Midbrain (tissue), 1 donor: ENCODE results near the gene USP9X.
A peak's percentile ranks its signal among the peaks of the same experiment; 100 is the strongest.
"Not testable (repeated sequence)": the region's sequence is repeated elsewhere in the genome, so short reads cannot be mapped to it uniquely, and the experiment has no call there.

Experiments
- DNase-seq: peaks from one replicate; lab custom pipeline; 2025; lab: John Stamatoyannopoulos, UW

USP9X gene

DNA sequence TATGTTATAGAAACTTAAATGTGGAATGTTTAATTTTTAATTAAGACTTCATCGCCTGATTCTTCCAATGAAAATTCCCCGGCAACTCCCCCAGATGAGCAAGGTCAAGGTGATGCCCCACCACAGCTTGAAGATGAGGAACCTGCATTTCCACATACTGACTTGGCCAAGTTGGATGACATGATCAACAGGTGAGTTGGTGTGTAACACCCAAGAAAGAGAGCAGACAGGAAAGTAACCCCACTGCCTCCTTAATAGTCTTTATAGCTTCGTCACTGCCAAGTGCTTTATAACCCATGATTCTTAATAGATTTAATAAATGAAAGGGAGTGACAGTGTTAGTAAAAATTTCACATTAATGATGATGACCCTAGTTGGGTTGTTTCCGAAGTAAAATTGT is 43.7 kb downstream of the USP9X start:
- no peak for DNase-seq

DNA sequence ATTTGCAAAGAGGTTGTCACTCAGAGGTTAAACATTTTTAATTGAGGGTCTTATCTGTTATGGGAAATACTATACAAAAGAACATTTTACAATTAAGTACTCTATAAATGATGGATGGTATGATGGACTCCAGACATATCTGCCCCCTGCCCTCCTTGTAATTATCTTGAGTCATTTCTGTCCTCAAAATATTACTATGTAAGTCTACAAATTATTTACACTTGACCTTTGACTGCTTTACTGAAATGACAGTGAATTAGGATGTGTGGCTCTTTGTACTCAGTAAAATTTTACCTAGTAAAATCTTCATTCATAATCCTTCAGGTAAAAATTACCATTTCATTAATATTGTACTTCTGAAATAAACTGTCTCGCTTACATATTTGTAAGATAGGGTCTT is 46.5 kb downstream of the USP9X start:
- no peak for DNase-seq

DNA sequence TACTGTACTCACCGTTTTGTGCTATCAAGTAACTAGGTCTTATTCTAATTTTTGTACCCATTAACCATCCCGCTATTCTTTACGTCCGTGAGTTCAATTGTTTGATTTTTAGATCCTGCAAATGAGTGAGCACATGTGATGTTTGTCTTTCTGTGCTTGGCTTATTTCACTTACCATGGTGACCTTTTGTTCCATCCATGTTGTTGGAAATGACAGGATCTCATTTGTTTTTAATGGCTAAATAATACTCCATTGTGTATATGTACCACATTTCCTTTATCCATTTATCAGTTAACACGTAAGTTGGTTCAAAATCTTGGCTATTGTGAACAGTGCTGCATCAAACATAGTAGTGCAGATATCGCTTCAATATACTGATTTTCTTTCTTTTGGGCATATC is 48.3 kb downstream of the USP9X start:
- no peak for DNase-seq

DNA sequence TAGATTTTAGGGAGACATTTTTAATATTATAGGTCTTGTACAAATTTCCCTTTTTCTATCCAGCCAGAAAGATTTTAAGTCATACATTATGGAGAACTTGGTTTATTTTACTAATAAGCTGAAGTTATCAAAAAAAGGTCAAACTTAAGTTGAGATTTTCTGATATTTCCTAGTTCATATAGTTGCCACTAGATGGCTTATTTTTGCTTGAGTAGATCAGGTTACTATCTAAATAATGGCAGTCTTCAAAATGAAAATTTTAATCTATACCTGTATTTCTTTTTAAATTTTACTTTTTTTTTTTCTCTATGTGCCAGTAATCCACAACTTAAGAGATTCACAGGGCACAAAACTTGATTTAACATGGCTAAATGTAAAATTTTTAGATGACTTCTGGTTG is 52.3 kb downstream of the USP9X start:
- no peak for DNase-seq

DNA sequence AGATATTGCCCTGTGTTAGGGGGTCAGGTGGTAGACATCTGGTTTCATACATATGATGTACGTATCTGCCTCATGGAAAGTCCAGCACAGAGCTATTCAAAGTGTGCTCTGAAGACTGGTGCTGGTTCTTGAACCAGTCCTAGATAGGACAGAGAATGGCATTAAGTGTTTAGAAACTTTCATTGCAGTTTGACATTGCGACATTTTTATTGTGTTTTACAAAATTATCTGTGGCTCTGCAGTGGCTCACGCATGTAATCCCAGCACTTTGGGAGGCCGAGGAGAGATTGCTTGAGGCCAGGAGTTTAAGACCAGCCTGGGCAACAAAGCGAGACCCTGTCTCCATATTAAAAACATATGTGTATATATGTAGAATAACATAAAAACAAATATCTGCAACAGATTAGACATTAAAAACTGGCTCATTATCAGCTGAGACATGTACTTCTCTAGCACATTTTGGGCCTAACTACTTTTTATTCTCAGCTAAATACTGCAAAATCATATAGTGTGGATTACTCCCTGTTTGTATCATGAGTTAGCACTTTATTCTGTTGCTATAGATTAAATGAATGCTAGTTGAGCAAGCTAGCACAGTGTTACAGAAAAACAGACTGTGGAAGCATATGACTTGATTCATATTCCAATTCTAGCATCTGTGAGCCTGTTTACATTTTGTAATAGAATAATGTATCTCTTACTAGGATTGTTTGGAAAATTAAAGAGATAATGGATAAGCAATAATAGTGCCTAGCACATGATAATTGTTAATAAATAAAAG is 57.1 kb downstream of the USP9X start:
- no peak for DNase-seq

DNA sequence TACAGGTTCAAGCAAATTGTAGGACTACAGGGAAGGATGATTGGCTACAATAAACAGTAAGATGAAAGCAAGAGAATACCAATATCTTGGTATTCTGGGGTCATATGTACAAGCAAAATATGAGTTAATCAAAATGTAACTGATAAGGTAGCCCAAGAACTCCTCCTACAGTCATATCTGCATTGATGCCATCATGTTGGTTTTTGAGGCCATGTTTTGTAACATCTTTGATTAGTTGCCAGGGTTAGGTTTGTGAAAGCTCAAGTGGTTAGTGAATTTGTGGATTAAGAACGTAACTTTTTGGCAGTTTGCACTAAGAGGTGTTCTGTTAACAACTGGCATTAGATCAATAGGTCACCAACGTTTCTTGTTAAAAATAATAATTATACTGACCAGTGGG is 59.6 kb downstream of the USP9X start:
- DNase-seq: no peak

DNA sequence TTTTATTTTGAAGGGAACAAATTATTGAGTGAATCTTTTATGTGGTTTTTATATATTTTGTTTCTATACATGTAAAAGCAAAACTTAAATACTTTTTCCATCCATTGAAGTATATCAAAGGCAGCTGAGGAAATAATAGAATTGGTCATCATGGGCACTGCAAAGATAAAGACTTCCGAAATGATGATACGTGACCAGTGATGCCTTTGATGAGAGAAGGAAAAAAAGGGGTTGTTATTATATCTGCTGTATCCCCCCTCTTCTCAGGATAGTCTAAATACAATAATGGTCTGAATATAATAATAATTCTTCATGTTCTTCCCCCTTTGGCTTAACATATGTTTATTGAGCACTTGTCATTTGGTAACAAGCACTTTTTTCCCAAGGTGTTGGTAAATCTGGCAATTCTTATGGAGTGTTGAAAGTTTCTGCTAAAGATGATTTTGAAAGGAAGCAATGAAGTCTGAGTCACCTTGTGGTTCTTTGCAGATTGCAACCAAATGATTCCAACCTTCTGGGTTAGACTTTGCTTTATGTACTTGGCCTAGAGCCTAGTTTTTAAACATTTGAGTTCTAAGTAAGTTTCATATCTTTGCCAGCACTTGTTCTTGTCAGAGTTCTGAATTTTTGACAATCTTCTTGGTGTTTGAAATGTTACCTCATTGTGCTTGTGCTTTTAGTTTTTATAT is 60.8 kb downstream of the USP9X start:
- no peak for DNase-seq

DNA sequence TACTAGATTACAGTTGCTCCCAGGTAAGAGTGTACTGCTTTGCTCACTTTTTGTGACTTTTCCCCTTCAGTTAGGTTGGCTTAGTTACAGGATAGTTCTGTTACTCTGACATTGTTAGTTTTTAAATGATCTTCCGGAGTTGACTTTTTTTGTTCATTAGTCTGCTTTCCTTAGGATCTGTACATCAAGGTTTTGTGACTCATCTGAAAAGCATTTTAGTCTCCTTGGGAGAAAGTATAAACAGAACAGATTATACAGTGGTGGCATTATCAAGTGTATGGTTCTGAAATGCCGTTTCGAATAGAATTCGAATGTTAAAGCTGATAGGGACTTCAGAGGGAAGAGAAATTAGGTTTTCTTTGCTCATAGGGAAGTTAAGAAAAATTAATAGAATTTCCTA is 63.3 kb downstream of the USP9X start:
- no peak for DNase-seq

DNA sequence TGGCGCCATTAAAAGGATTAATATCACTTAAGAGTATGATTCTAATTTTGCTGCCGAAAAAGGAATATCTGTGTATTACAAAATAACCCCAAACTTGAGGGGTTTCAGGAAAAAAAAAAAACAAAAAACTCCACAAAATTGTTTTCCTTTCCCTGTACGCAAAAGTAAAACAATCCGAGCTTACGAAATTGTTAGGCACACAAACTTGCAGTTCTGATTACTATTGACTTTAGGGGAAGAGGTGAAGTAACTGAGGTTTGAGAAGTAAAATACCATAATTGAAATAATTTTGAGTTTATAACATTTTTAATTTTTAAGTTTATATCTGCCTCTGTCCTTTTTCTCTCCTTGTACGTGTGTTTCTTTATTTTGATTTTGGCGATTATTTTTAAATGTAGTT is 64.8 kb downstream of the USP9X start:
- no peak for DNase-seq

DNA sequence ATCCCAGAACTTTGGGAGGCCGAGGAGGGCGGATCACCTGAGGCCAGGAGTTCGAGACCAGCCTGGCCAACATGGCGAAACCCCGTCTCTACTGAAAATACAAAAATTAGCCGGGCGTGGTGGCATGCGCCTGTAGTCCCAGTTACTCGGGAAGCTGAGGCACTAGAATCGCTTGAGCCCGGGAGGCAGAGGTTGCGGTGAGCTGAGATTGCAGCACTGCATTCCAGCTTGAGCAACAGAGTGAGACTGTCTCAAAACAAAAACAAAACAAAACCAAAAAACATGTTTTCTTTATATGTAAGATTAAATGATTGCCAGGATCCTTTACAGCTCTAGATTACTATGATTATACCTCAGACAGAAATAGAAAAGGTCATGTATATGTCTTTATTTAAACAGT is 66.5 kb downstream of the USP9X start:
- not testable (repeated sequence) for DNase-seq

DNA sequence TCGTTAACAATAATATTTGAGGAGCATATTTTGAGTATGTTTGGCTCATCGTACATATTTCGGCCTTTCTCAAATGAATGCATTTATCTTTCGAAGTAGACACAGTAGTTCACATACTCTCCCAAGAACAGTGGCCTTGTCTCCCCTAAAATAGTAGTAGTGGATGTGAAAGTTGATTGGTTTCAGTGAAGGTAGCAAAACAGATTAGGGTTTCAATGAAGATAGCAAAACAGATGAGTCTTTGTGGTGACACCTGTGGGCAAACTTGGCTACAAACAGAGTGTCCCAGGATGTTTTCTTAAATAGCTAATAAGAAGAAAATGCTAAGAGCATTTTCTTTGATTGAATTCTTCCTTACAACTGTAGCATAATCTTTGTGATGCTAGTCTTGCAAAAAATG is 67.0 kb downstream of the USP9X start:
- DNase-seq: no peak

DNA sequence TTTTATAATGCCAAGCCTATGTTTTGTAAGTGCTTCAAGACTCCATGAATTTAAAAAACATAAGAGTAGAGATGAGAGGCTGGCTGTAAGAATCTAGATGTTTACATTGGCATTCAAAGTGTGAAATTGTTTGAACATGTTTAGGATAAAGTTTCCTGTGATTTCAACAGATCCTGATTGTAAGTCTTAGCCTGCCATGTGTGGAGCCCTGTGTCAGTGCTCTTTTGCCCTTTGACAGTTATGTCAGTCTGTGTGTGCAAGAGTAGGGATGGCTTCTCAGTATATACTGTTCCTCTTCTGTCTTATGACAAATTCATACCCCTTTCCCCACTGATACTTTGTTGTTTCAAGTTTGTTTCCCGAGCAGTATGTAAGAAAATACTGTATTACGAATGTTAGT is 68.2 kb downstream of the USP9X start:
- DNase-seq: no peak

DNA sequence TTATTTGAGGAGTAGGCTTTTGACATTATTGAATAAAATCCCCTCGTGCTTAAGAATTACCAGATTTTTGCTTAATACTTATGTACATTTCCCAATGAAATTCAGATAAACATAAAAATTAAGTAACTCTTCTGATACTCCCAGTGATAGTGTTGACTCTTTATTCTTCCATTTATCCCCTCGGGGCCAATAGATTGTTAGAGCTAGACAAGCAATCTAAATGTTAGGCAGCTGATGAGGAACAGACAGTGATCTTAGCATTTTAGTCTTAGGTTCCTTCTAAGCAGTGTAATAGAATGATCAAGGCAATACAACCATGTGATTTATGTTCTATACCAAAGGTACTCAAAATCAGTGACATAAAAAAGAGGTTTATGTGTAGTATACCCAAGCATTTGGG is 68.7 kb downstream of the USP9X start:
- DNase-seq: no peak

DNA sequence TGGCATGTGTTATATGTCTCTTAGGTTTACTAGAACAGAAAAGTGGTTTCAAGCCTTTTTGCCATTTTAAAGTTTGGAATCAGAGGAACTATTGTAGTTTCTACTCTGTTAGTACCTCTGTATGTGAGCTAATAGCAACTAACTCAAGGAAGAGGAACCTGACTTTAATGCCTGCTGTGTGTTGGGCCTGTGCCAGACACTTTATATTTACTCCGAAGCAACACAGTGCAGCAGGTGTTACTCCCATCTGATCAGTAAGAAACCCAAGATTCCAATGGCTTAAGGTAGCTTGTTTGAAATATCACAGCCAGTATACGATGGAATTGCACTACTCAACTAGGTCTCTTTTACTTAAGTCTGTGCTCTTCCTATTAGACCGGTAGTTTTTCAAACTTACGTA is 79.2 kb downstream of the USP9X start:
- DNase-seq: no peak

DNA sequence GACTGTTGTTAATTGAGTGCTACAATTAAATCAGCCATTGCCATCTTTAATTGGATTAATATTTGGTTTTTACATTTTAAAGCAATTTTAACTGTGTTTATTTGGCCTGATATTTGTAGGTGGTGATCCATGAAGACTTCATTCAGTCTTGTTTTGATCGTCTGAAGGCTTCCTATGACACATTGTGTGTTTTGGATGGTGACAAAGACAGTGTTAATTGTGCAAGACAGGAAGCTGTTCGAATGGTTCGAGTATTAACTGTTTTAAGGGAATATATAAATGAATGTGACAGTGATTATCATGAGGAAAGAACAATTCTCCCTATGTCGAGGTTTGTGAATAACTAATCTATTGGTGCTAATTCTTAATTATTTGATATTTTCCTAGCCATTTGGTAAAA is 82.6 kb downstream of the USP9X start:
- DNase-seq: no peak

DNA sequence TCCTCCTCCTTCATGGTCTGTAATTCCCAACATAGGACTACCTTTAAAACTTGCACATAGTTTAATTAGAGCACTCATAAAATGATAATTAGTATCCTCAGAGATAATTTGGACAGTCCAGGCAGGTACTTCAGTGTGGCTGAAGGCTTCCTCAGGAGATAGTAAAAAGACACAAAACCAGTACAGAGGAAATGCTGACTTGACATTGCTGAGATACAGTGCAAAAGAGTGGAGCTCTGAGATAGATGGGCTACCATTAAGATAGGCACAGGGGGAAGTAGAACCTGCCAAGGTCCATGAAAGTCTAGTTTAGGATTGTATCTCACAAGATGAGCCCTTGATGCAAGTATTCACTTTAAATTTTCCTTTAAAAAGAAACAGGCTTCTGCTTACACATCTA is 91.0 kb downstream of the USP9X start:
- DNase-seq: no peak

DNA sequence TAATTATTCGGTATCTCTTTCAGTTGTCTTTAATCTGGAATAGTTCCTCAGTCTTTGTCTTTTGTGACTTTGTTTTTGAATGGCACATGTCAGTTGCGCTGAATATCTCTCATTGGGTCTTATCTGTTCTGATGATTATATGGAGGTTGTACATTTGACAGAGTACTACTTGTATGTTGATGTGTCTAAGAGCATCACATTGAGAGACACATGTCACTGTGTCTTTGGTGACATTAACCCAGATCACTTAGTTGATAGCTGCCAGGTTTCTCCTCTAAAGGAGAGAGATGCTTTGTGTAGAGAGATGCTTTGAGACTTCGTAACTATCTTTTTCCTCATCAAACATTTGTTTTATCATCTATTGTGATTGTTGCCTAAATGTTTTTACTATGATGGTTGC is 92.1 kb downstream of the USP9X start:
- DNase-seq: no peak

DNA sequence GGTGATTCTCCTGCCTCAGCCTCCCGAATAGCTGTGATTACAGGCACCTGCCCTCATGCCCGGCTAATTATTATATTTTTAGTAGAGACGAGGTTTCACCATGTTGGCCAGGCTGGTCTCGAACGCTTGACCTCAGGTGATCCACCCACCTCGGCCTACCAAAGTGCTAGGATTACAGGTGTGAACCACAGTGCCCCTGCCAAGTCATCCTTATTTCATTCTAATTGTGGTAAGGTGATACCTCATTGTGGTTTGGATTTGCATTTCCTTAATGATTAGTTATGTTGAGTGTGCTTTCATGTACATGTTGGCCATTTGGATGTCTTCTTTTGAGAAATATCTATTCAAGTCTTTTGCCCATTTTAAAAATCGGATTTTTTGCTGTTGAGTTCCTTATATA is 93.0 kb downstream of the USP9X start:
- DNase-seq: no peak

DNA sequence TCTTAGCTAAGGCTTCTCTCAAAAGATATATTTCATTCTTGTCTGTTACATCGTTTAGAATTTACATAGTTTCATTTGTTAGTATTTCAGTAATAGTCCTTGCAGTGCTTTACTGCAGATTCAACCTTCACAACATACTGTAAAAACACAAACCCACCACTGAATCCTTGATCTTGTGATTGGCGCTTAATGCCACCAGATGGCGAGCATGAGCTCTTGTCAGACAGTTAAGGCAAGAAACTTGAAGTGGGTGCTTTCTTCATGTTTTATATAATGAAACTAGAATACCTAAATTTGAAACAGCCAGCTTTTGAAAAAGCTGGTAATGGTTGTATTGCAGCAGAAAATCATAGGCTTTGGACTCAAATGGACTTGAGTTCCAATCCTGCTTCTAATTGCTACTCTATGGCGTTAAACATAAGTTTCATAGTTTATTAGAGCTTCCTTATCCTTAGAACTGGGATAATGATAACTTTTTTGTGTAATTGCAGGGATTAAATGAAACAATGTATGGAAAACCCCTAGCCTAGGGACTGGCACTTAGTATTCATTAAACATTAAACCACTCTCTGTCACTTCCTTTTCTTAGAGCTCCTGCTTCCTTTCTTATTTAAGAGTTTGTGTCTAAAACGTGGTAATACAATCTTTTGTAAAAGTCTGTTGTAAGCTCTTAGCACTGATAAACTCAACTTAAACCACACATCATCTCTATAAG is 95.1 kb downstream of the USP9X start:
- peak; percentile 38 for DNase-seq

DNA sequence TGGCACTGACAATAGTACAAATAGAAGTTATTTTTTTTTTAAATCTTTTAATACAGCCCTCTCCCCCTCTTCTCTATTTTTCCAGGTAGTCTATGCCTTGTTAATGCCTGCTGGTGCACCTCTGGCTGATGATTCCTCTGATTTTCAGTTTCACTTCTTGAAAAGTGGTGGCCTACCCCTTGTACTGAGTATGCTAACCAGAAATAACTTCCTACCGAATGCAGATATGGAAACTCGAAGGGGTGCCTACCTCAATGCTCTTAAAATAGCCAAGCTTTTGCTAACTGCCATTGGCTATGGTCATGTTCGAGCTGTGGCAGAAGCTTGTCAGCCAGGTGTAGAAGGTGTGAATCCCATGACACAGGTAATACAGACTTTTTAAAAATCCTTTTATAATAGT is 99.1 kb downstream of the USP9X start:
- DNase-seq: no peak

DNA sequence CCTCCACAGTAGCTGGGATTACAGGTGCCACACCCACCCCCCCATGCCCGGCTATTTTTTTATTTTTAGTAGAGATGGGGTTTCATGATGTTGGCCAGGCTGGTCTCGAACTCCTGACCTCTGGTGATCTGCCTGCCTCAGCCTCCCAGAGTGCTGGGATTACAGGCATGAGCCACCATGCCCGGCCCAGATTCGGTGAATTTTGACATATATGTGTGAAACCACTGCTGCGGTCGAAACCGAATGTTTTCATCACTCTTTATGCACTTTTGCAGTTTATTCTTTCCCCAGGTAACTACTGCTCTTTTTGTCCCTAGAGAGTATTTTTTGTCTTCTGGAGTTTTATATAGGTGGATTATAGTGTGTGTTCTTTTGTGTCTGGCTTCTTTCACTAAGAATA is 101.7 kb downstream of the USP9X start:
- not testable (repeated sequence) for DNase-seq

DNA sequence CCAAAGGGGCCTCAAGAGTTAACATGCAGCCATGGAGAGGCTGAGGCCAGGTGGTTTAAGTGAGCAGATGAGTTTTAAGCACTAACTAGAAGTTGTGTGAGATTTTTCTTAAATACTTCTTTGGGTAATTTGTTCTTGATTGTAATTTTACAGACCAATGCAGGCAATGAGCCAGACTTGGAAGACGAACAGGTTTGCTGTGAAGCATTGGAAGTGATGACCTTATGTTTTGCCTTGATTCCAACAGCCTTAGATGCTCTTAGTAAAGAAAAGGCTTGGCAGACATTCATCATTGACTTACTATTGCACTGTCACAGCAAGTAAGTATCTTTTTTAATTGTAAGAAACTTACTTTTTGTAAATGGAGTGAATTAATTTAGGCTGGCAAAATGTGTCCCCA is 103.9 kb downstream of the USP9X start:
- DNase-seq: no peak

DNA sequence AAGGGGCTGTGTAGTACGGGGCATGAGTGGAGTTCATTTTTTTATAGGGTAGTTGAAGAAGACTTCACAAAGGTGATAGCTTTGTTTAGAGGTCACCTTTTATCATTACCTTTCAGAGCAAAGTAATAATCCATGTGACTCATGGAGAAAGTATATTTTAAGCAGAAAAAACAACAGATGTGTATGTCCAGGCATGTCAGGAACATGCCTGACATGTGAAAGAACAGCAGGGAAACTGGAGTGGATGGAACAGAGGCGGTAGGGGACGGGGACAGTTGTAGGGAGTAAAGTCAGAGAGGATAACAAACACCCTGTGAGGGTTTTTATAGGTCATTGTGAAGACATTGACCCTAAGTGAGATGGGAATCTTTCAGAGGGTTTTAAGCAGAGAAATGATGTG is 107.6 kb downstream of the USP9X start:
- no peak for DNase-seq
